ENCODE results near the gene PTPRH. TPM values are rescaled to one million over a fixed set of nuclear protein-coding genes. Genes with fewer than 3 reads are reported as not detected.

PTPRH gene
- total RNA-seq, 1 experiment from 2014 or later = 15.9 TPM

GRCh38 chr19:55209693-55210472, 582 bp upstream of the PTPRH start (continued):
- TF ChIP-seq TCF7L2 (IDR thresholded peaks at IDR 0.05; ENCODE audit: borderline replicate concordance, extremely low read depth, insufficient read depth, insufficient read length) = no peak
- peak; percentile 88 for TF ChIP-seq JUND (IDR thresholded peaks at IDR 0.05)
- TF ChIP-seq ZNF274 (IDR thresholded peaks at IDR 0.05; ENCODE audit: low read depth, low read length) = no peak
- TF ChIP-seq RAD21 (IDR thresholded peaks at IDR 0.05; ENCODE audit: low read depth) = no peak
- peak; percentile 81 for TF ChIP-seq SIN3A (IDR thresholded peaks at IDR 0.05; ENCODE audit: low read depth)
- no peak for TF ChIP-seq YY1 (IDR thresholded peaks at IDR 0.05; ENCODE audit: extremely low read depth, insufficient replicate concordance, low read depth, low read length)
- no peak for TF ChIP-seq REST (IDR thresholded peaks at IDR 0.05; ENCODE audit: low read depth)
- no peak for TF ChIP-seq ELF1 (IDR thresholded peaks at IDR 0.05; ENCODE audit: borderline replicate concordance, low read depth)
- TF ChIP-seq CTCF (IDR thresholded peaks at IDR 0.05 in 2 of 3, conservative IDR thresholded peaks at IDR 0.05 in 1 of 3; ENCODE audit: borderline replicate concordance in 1 of 3, insufficient read depth in 1 of 3, low read depth in 2 of 3, low read length in 2 of 3) = no peak
- TF ChIP-seq CEBPB (IDR thresholded peaks at IDR 0.05; ENCODE audit: low read depth) = no peak
- TF ChIP-seq EGR1 (IDR thresholded peaks at IDR 0.05; ENCODE audit: low read depth) = no peak
